GM19351 (cell line): Measurements from ENCODE around the gene ZBTB17.

Source experiments
- ATAC-seq: cut with Tn5 transposase; IDR thresholded peaks from one replicate; pipeline ENCODE4 v1.9.1; 2021; ENCODE audit warnings: mild to moderate bottlenecking, moderate library complexity; ENCODE audit not compliant: unreplicated experiment

Gene ZBTB17

GRCh38 chr1:15948091-15948591, 27.8 kb downstream of the ZBTB17 start:
- no peak for ATAC-seq

- ATAC-seq = no peak
Observed at GRCh38 chr1:15947382-15948090, 28.4 kb downstream of the ZBTB17 start.

GRCh38 chr1:15946571-15947381, 29.1 kb downstream of the ZBTB17 start:
- ATAC-seq = no peak

GRCh38 chr1:15945832-15946448, 30.0 kb downstream of the ZBTB17 start:
- no peak for ATAC-seq

- ATAC-seq = no peak
Observed at GRCh38 chr1:15945011-15945831, 30.7 kb downstream of the ZBTB17 start.

- no peak for ATAC-seq
Observed at GRCh38 chr1:15944308-15945010, 31.4 kb downstream of the ZBTB17 start.

GRCh38 chr1:15943992-15944307, 32.0 kb downstream of the ZBTB17 start:
- no peak for ATAC-seq

- ATAC-seq = no peak
Observed at GRCh38 chr1:15943328-15943991, 32.4 kb downstream of the ZBTB17 start.

GRCh38 chr1:15942661-15943327, 33.1 kb downstream of the ZBTB17 start:
- ATAC-seq = no peak

- ATAC-seq = no peak
Observed at GRCh38 chr1:15941899-15942660, 33.8 kb downstream of the ZBTB17 start.

GRCh38 chr1:15941044-15941840, 34.7 kb downstream of the ZBTB17 start:
- no peak for ATAC-seq

GRCh38 chr1:15940110-15941043, 35.5 kb downstream of the ZBTB17 start:
- ATAC-seq = no peak

GRCh38 chr1:15939181-15940109, 36.5 kb downstream of the ZBTB17 start:
- no peak for ATAC-seq

GRCh38 chr1:15938628-15939161, 37.2 kb downstream of the ZBTB17 start:
- ATAC-seq = no peak

GRCh38 chr1:15937706-15938168, 38.2 kb downstream of the ZBTB17 start:
- no peak for ATAC-seq
